Pulmonary artery endothelial cell (primary cell): ENCODE measurements around the gene OCIAD2. TPM values are rescaled to one million over a fixed set of nuclear protein-coding genes. Genes with fewer than 3 reads are reported as not detected.
"Not testable (repeated sequence)": the region's sequence is repeated elsewhere in the genome, so short reads cannot be mapped to it uniquely, and the experiment has no call there.

Experiments
- DNase-seq: peaks from one replicate; pipeline ENCODE4 v3.0.0-alpha.2; 2011; ENCODE audit warnings: low read depth, low spot score
- total RNA-seq: library from RNA; depleted of rRNA; stranded (reverse); fragments of >200 nt; gene quantifications from 2 replicates; pipeline ENCODE4 v1.2.3, GENCODE V29; 2014

The OCIAD2 gene
- total RNA-seq, 1 donor from 2014 or later = 206 TPM

DNA sequence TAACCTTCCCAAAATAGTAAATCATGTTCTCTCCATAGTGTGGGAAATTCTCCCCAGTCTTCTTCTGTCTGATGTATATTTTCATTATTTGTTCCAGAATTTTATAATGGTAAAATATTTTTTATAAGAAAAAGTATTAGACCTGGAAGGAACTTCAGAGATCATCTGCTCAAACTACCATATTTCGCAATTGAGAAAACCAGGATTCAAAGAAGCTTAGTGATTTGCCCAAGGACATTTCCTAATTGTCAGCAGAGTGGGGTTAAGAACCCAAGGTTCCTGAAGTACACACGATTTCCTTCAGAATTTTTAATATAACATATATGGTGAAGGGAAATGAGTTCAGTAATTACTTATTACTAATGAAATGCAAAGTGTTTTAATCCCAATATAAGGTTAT, 51.6 kb downstream of the OCIAD2 start:
- no peak for DNase-seq

DNA sequence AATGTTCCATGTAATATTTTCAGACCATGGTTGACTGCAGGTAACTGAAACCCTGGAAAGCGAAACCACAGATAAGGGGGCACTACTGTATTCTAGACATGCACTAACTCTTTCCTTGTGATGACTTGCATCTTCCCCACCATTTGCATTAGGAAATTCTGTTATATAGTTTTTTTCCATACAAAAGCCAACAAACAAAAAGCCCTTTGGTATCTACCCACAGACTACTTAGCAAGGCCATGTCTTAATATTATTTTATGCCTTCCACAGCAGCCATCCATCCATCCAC, 52.2 kb downstream of the OCIAD2 start:
- DNase-seq = no peak

DNA sequence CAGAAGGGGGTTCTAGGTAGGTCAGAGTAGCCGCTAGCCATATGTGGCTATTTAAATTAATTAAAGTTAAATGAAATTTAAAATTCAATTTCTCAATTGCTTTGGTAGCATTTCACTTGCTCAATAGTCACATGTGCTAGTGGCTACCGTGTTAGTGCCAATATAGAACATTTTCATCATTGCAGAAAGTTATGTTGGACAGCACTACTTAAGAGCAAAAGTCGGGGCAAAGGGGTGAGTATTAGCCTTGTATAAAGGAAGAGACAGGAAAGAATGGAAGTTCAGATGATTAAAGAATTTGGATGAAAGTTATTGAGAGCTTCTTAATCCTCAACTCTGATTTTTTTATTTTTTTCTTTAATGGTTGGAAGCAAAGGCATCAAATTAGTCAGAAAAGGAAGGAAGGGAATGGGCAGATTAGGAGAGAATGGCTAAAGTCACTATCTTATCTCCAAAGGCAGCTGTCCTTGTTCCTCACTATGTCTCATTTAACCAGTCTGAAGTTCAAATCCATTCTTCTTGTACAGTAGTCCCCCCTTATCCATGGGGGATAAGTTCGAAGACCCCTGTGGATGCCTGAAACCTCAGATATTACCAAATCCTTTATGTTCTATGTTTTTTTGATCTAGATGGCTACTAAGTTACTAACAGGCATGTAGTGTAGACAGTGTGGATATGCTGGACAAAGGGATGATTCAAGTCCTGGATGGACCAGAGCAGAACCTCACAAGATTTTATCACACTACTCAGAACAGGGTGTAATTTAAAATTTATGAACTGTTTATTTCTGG, 52.8 kb downstream of the OCIAD2 start:
- no peak for DNase-seq

DNA sequence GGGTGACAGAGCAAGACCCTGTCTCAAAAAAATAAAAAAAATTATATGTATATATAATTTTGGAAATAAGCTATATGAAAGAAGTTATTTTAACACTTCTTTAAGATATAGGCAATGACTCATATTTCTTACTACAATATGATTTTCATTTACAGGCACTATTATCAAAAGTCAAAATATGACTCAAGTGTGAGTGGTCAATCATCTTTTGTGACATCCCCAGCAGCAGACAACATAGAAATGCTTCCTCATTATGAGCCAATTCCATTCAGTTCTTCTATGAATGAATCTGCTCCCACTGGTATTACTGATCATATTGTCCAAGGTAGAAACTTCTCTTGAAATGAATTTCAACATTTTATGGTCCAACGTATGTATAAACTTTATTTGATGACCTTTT, 54.9 kb downstream of the OCIAD2 start:
- no peak for DNase-seq

DNA sequence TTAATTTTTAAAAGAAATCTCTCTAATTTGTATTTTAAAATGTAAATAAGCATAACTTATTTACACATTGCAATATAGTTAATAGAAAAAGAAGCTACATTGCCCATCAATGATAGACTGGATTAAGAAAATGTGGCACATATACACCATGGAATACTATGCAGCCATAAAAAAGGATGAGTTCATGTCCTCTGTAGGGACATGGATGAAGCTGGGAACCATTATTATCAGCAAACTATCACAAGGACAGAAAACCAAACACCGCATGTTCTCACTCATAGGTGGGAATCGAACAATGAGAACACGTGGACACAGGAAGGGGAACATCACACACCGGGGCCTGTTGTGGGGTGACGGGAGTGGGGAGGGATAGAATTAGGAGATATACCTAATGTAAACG, 57.8 kb downstream of the OCIAD2 start:
- DNase-seq = not testable (repeated sequence)

DNA sequence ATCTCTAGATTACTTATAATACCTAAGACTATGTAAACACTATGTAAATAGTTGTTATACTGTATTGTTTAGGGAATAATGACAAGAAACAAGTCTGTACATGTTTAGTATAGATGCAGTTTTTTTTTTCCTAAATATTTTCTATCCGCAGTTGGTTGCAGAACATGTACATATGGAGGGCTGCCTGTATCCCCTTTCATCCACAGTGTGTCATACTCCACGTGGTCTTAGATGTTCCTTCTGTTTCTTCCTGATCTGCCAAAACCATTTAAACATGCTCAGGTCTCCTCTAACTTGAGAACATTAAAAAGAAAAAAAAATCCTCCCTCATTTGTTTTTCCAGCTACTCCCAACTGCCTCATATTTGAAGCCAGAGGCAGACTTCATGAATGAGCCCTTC, 61.7 kb downstream of the OCIAD2 start:
- no peak for DNase-seq

DNA sequence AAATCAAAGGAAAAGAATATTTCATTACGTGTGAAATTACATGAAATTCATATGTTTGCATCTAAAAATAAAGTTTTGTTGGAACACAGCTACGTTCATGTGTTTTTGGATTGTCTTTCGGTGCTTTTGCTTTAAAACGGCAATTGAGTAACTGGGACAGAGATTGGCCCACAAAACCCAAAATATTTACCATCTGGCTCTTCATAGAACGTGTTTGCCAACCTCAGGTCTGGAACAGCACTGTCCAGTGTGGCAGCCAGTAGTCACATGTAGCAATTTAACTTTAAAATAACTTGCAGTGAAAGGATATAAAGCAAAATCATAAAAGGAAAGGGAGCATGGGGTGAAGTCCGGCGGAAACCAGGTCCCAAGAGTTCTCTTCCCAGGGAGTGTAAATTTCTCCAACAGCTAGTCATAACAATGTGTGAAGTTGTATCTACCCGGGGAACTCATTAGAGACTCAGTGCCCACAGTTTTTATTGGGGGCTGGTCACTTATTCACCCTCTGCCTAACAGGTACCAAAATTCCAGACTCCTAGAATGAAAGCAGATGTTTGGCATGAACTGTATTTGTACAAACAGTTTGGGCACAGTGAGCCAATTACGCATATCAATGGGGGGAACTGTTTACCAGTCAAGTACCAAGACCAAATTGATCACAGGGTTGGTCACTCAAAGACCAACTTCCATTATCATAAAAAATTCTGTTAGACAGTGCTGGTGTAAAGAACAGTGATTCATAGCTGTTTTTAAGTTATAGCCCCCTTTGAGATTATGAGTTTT, 65.3 kb downstream of the OCIAD2 start:
- no peak for DNase-seq

DNA sequence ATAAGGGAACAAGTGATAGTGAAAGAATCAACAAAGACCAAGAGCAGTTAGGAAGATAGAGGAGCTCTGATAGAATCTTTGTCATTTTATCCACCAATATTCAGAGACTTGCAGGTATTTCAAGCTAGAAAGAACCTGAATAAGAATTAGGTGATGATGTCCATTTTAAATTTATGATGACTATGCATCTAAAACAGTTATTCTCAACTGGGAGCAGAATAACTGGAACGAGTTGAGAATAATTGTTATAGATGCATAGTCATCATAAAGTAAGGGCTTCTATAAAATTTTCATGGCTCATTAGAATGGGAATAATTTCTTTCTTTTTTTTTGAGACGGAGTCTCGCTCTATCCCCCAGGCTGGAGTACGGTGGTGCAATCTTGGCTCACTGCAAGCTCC, 69.9 kb downstream of the OCIAD2 start:
- no peak for DNase-seq

Other genes with a start within 250 kb of the OCIAD2 start
- gene FRYL, start 126.5 kb downstream of the OCIAD2 start, total RNA-seq = 90.3 and 137 TPM in 2 replicates
- 59.4 and 79.7 TPM in 2 replicates for gene OCIAD1, start 75.7 kb downstream of the OCIAD2 start, total RNA-seq
- not detected in 2 replicates for gene CWH43, start 79.5 kb upstream of the OCIAD2 start, total RNA-seq